ENCODE data around the gene SLC37A4. TPM values are rescaled to one million over a fixed set of nuclear protein-coding genes. Genes with fewer than 3 reads are reported as not detected.

SLC37A4 gene
- total RNA-seq, 1 experiment from 2014 or later, result 54.5 TPM

GRCh38 chr11:118998388-118998717 is 32.3 kb downstream of the SLC37A4 start (continued):
- TF ChIP-seq PREB (CRISPR knock-in tag; IDR thresholded peaks at IDR 0.05; ENCODE audit: borderline replicate concordance) (no peak), NR2C2 (CRISPR knock-in tag; IDR thresholded peaks at IDR 0.05) (no peak), CREM (CRISPR knock-in tag; IDR thresholded peaks at IDR 0.05) (no peak), ZNF138 (CRISPR knock-in tag; conservative IDR thresholded peaks at IDR 0.05) (peak; percentile 84; the same call in 1 of the 2 replicates), MLX (CRISPR knock-in tag; IDR thresholded peaks at IDR 0.05) (no peak)

- DNase-seq (ENCODE audit: low spot score) (peak; percentile 97), ATAC-seq (peak; percentile 95)
- ChIA-PET POLR2A (interaction anchor here (0.5 to 1.5 kb wide), 6 partner anchors 12 to 363 kb away, joined by 3 to 7 read pairs (median 4); partner anchors contain the start of gene HYOU1), CTCF (interaction anchor here (0.5 to 2.8 kb wide), 12 partner anchors 9 to 363 kb away, joined by 3 to 12 read pairs (median 3); partner anchors contain the start of genes HYOU1 and UPK2)
- H3K36me3 Mint-ChIP-seq, result peaks cover 42% of the 10 kb centered on the region
- H3K27ac Mint-ChIP-seq, result peak within 1 kb of the TSS; percentile 98
- H3K4me1 Mint-ChIP-seq, result peaks cover 26% of the 10 kb centered on the region
- H3K9me3 Mint-ChIP-seq, result peaks cover 6% of the 10 kb centered on the region
- H3K27me3 Mint-ChIP-seq (ENCODE audit: low read depth), result no peaks in the 10 kb centered on the region
- peak within 1 kb of the TSS; percentile 99 for H3K4me3 Mint-ChIP-seq
- TF ChIP-seq ZNF512 (CRISPR knock-in tag; IDR thresholded peaks at IDR 0.05; ENCODE audit: borderline replicate concordance), result no peak
- TF ChIP-seq ZSCAN18 (CRISPR knock-in tag; IDR thresholded peaks at IDR 0.05), result no peak
- no peak for TF ChIP-seq FOXJ3 (CRISPR knock-in tag; IDR thresholded peaks at IDR 0.05; ENCODE audit: borderline replicate concordance)
- no peak for TF ChIP-seq NFE2L1 (CRISPR knock-in tag; IDR thresholded peaks at IDR 0.05)
- TF ChIP-seq RORB (CRISPR knock-in tag; IDR thresholded peaks at IDR 0.05), result no peak
- TF ChIP-seq MAX (CRISPR knock-in tag; IDR thresholded peaks at IDR 0.05), result peak; percentile 86
- peak; percentile 80; the same call in 1 of the 2 replicates for TF ChIP-seq FOXK1 (CRISPR knock-in tag; IDR thresholded peaks at IDR 0.05)
- no peak for TF ChIP-seq ZNF219 (CRISPR knock-in tag; IDR thresholded peaks at IDR 0.05; ENCODE audit: borderline replicate concordance)
- no peak for TF ChIP-seq PRDM15 (CRISPR knock-in tag; IDR thresholded peaks at IDR 0.05)
- no peak for TF ChIP-seq PREB (CRISPR knock-in tag; IDR thresholded peaks at IDR 0.05; ENCODE audit: borderline replicate concordance)
- no peak for TF ChIP-seq CTCF (IDR thresholded peaks at IDR 0.05)
- TF ChIP-seq ZBTB43 (CRISPR knock-in tag; IDR thresholded peaks at IDR 0.05), result peak; percentile 88; the same call in 1 of the 2 replicates
- TF ChIP-seq SMAD3 (CRISPR knock-in tag; IDR thresholded peaks at IDR 0.05; ENCODE audit: borderline replicate concordance), result 0 out of 2 replicates have a peak, but pooled peaks have one; percentile 39
- no peak for TF ChIP-seq EMX1 (CRISPR knock-in tag; IDR thresholded peaks at IDR 0.05)
- TF ChIP-seq ELF4 (CRISPR knock-in tag; IDR thresholded peaks at IDR 0.05; ENCODE audit: low read depth), result no peak
- peak; percentile 53 for TF ChIP-seq FOXP1 (CRISPR knock-in tag; IDR thresholded peaks at IDR 0.05; ENCODE audit: borderline replicate concordance)
Measured at GRCh38 chr11:118997627-118998387, 32.9 kb downstream of the SLC37A4 start, which contains the start of gene CENATAC. TSS of gene CENATAC (plus strand) at chr11:118998138. CDS start at chr11:118998198, 60 bp downstream.
